Bronchial epithelial cell (primary cell): ENCODE results near the gene S100B. TPM values are rescaled to one million over a fixed set of nuclear protein-coding genes. Genes with fewer than 3 reads are reported as not detected.

Experiments used
- DNase-seq: peaks from one replicate; pipeline ENCODE4 v3.0.0-alpha.2; 2010; ENCODE audit warnings: low read depth
- FAIRE-seq: peaks from 2 replicates; lab custom pipeline; 2011; peaks lifted over from hg19 to GRCh38; lab: Jason Lieb, UNC
- H3K27me3 ChIP-seq: 2 replicates; pipeline ENCODE4 v1.5.1; 2011; ENCODE audit warnings: low read length; ENCODE audit not compliant: control insufficient read depth, insufficient read depth
- H3K36me3 ChIP-seq: 2 replicates; pipeline ENCODE4 v1.5.1; 2011; ENCODE audit warnings: low read length; ENCODE audit not compliant: control insufficient read depth, insufficient read depth
- H3K4me3 ChIP-seq: 2 replicates; pipeline ENCODE4 v1.5.1; 2011; ENCODE audit warnings: mild to moderate bottlenecking, low read depth, low read length, control low read depth
- total RNA-seq: library from RNA; depleted of rRNA; stranded (reverse); fragments of >200 nt; gene quantifications from 2 replicates; pipeline ENCODE4 v1.2.1, GENCODE V29; 2014
- TF ChIP-seq, protein P1 (sequence below): IDR thresholded peaks from 2 replicates; pipeline ENCODE4 v1.5.1; 2011; ENCODE audit warnings: mild to moderate bottlenecking, moderate library complexity, low read length, control low read depth, inconsistent platforms; ENCODE audit not compliant: insufficient read depth, severe bottlenecking

Gene S100B
- total RNA-seq, 1 donor from 2014 or later: not detected

DNA sequence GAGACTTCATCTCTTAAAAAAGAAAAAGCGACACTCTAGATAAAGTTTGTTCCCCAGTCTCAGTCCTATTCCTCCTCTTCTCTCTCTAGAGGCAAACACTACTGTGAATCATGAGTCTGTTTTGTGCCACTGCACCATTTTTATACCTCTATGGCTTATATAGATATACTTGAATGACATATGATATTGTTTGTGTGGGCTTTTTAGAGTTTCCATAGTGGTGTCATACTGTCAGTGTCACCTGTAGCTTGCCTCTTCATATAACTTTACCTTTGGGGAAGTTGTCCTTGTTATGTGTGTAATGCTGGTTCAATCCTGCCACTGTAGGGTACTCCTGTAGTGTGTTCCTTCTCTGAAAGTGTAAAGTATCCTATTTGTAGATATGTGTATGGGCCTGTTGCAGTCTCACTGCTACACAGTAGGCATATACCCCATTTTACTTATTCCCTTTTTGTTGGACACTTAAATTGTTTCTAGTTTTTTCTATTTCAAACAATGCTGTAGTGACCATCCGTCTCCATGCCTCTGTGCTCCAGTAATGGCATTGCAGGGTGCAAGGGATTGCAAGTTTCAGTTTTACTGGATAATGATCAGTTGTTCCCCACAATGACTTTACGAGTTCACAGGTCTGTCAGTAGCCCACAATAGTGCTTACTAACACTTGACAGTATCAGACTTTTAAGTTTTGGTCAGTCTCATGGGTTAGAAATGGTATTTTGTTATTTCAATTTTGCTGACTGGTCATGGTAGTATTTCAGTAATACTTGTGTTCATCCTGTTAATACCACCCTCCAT lies 33.3 kb upstream of the S100B start:
- H3K4me3 ChIP-seq: no peak overlapping the region
- TF ChIP-seq, protein P1, sequence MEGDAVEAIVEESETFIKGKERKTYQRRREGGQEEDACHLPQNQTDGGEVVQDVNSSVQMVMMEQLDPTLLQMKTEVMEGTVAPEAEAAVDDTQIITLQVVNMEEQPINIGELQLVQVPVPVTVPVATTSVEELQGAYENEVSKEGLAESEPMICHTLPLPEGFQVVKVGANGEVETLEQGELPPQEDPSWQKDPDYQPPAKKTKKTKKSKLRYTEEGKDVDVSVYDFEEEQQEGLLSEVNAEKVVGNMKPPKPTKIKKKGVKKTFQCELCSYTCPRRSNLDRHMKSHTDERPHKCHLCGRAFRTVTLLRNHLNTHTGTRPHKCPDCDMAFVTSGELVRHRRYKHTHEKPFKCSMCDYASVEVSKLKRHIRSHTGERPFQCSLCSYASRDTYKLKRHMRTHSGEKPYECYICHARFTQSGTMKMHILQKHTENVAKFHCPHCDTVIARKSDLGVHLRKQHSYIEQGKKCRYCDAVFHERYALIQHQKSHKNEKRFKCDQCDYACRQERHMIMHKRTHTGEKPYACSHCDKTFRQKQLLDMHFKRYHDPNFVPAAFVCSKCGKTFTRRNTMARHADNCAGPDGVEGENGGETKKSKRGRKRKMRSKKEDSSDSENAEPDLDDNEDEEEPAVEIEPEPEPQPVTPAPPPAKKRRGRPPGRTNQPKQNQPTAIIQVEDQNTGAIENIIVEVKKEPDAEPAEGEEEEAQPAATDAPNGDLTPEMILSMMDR: no peak
- no peaks in the 10 kb centered on the region for H3K27me3 ChIP-seq
- DNase-seq (no peak), FAIRE-seq (no peak)
- peaks cover 6% of the 10 kb centered on the region for H3K36me3 ChIP-seq

DNA sequence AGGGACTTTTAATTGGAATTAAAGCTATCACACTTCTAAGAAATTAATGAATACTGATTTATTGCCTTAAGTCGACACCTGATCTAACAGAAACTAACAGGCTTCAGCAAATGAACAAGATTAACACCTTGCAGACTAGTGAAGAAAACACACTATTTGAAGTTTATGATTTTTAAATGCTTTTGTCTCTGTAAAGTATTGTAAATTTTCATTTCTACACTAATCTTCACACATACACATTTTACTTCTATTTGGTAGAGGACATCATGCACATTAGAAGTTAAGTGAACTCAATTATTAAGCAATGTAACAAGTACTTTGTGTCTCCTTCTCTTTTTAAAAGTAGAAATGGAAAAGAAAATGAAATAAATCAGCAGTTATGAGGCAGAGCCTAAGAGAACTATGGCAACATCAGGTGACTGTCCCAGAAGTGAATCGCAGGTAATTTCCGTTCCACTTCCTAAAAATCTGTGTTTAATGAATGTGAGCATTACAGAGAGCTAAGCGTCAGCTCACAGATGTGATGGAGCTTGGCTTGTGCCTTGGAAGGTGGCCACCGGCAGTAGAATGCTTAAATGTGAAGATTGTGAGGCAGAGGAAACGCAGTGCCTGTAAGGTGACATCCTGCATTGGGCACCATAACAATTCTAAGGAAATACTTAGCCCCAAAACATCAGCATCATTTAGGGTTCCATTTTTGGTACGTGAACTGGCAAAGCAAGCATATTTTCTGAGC lies 31.8 kb upstream of the S100B start:
- FAIRE-seq: no peak
- peak overlapping the region; percentile 87 for H3K4me3 ChIP-seq
- DNase-seq: no peak
- H3K27me3 ChIP-seq: no peaks in the 10 kb centered on the region
- TF ChIP-seq, protein P1: no peak
- peaks cover 6% of the 10 kb centered on the region for H3K36me3 ChIP-seq

DNA sequence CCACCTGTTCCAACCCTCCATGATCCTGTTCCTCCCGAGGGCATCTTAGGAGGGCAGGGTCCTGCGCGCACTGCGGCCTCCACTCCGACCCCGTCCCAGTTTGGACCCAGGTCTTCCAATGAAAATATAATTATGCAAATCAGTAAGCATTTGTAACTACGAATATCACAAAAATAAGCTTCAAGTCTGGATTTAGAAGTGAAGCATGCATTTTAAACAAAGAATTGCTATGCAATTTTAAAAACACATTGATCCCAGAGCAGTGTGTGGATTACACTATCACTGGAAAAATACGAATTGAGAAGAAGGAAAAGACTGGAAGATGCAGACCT lies 31.3 kb upstream of the S100B start:
- Histone ChIP-seq H3K27me3 (no peaks in the 10 kb centered on the region), H3K4me3 (peak overlapping the region; percentile 87), H3K36me3 (peaks cover 2% of the 10 kb centered on the region)
- no peak for DNase-seq
- TF ChIP-seq, protein P1: no peak
- FAIRE-seq: no peak

DNA sequence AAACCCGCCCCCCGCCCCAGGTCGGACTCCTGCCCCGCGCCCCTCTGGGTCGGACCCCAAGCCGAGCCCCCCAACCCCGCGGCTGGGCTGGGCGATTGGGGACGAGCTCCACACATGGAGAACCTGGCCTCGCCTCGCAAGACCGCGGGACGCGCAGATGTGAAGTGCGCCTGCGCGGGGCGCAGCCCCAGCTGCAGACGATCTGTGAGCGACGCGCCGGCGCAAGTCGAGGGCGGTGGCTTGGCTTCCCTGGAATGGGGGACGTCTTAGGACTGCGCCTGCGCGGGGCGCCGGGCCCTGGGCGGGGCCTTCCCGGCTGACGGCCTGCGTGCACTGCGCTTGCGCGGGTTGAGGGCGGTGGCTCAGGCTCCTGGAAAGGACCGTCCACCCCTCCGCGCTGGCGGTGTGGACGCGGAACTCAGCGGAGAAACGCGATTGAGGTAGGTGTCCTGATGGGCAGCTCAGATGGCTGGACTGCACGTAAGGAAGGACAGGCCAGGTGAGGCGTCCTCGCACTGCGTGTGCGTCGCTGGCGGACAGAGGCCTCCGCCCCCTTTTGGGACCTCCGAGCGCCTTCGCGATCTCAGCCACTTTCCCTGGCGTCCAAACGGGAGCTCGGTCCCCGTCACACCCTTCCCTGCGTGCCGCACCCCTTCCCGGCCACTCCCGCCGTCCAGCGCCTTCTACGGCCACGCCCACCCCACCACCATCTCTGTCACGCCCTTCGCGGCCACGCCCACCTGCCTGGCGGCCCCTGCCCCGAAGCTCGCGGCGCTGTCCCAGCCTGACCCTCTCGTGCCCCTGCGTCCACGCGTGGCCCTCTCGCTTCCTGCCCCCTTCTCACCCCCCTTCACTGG lies 30.7 kb upstream of the S100B start, which contains the start of gene PRMT2:
Gene PRMT2, plus strand, starts transcription at position 351 of the 857 bp plus-strand sequence. CDS start 1,278 bp downstream, outside the sequence.
- TF ChIP-seq, protein P1: no peak
- Histone ChIP-seq H3K4me3 (peak within 1 kb of the TSS; percentile 87), H3K36me3 (peaks cover 2% of the 10 kb centered on the region), H3K27me3 (no peaks in the 10 kb centered on the region)
- DNase-seq (peak; percentile 92), FAIRE-seq (no peak)

DNA sequence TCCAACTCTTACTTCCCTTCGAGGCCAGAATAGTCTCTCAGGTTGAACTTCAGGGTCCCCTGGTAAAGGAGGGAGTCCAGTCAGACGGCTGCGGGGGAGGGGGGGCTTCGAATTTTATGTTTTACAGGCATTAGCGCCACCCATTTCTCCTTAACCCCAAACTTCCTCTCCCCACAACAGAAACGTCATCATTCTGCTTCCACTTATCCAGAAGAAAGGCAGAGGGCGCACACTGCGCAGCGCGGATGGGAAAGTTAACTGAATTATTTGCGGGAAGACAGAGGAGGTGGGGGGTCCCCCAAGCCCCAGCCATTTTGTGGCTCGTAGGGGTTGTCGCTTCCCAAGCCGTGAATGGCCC lies 30.1 kb upstream of the S100B start:
- FAIRE-seq: no peak
- peak; percentile 68 for DNase-seq
- TF ChIP-seq, protein P1: peak; percentile 27

More for the DNA sequence above, 30.1 kb upstream of the S100B start:
- peaks cover 2% of the 10 kb centered on the region for H3K36me3 ChIP-seq
- H3K4me3 ChIP-seq: peak overlapping the region; percentile 87
- no peaks in the 10 kb centered on the region for H3K27me3 ChIP-seq
